Neural cell (in vitro differentiated cells): ENCODE results near the gene GNL1.

Experiments used
- EP300 ChIP-seq: fragments of 450-650 bp; conservative IDR thresholded peaks from 2 replicates; pipeline ENCODE4 v1.6.1; 2014; ENCODE audit warnings: antibody characterized with exemption, mild to moderate bottlenecking, moderate library complexity; ENCODE audit not compliant: poor library complexity, severe bottlenecking
- EZH2 ChIP-seq: fragments of 200-600, 300-800 bp; shearing (Covaris generic), sonication (generic); IDR thresholded peaks from 2 replicates; pipeline ENCODE4 v1.6.1; 2014; ENCODE audit warnings: antibody characterized with exemption, low read length, borderline replicate concordance, mild to moderate bottlenecking; ENCODE audit not compliant: insufficient read depth, poor library complexity, severe bottlenecking
- MXI1 ChIP-seq: fragments of 450-650 bp; conservative IDR thresholded peaks from 2 replicates; pipeline ENCODE4 v1.6.1; 2014; ENCODE audit warnings: antibody characterized with exemption, mild to moderate bottlenecking; ENCODE audit not compliant: poor library complexity, severe bottlenecking
- RAD21 ChIP-seq: fragments of 450-650 bp; conservative IDR thresholded peaks from 2 replicates; pipeline ENCODE4 v1.6.1; 2014; ENCODE audit warnings: antibody characterized with exemption, mild to moderate bottlenecking, moderate library complexity
- SMC3 ChIP-seq: fragments of 450-650 bp; conservative IDR thresholded peaks from 2 replicates; pipeline ENCODE4 v1.6.1; 2014; ENCODE audit warnings: antibody characterized with exemption, mild to moderate bottlenecking, moderate library complexity; ENCODE audit not compliant: poor library complexity
- TAF1 ChIP-seq: IDR thresholded peaks from 2 replicates; pipeline ENCODE4 v1.6.1; 2012; ENCODE audit warnings: low read depth
- TF ChIP-seq, protein P1 (sequence below): fragments of 450-650 bp; IDR thresholded peaks from 2 replicates; pipeline ENCODE4 v1.5.1; 2014; ENCODE audit warnings: antibody characterized with exemption, mild to moderate bottlenecking, moderate library complexity; ENCODE audit not compliant: poor library complexity, severe bottlenecking

DNA sequence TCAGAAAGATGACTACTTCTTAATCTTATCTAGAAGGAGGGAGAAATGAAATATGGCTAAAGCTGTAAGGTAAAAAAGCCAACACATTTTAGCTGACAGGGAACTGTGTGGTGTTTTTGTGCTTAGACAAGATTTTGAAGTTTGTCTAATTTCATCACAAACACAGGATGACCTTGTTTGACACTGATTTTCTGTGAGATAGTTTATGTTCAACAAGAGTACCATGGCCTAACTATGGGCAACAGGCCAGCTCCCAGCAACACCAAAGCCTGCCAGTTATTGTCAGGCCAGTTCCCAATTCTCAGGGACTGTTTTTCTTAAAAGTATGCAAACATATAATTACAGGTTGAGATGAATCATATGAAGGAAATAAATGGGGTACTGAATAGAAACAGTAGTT, 9.5 kb upstream of the GNL1 start:
- TF ChIP-seq EZH2 (no peak), SMC3 (no peak), RAD21 (no peak), MXI1 (no peak), EP300 (no peak), TAF1 (no peak)
- TF ChIP-seq, protein P1, sequence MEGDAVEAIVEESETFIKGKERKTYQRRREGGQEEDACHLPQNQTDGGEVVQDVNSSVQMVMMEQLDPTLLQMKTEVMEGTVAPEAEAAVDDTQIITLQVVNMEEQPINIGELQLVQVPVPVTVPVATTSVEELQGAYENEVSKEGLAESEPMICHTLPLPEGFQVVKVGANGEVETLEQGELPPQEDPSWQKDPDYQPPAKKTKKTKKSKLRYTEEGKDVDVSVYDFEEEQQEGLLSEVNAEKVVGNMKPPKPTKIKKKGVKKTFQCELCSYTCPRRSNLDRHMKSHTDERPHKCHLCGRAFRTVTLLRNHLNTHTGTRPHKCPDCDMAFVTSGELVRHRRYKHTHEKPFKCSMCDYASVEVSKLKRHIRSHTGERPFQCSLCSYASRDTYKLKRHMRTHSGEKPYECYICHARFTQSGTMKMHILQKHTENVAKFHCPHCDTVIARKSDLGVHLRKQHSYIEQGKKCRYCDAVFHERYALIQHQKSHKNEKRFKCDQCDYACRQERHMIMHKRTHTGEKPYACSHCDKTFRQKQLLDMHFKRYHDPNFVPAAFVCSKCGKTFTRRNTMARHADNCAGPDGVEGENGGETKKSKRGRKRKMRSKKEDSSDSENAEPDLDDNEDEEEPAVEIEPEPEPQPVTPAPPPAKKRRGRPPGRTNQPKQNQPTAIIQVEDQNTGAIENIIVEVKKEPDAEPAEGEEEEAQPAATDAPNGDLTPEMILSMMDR = no peak
